Astrocyte of the spinal cord (primary cell): ENCODE measurements around the gene KLHL3.
"Not testable (repeated sequence)": the region's sequence is repeated elsewhere in the genome, so short reads cannot be mapped to it uniquely, and the experiment has no call there.

Source experiments
- DNase-seq: peaks from one replicate; pipeline ENCODE4 v3.0.0; 2011; ENCODE audit warnings: low read depth, low spot score
- H3K4me3 ChIP-seq: 2 replicates; pipeline ENCODE4 v1.5.1; 2011; ENCODE audit warnings: low read depth, mild to moderate bottlenecking, low read length, moderate library complexity
- in situ Hi-C: cut with HindIII; loops from 2 replicates; pipeline ENCODE4 v1.10.0; 2017; ENCODE audit warnings: low sequenced_read_pairs
- TF ChIP-seq, protein P1 (sequence below): IDR thresholded peaks from 2 replicates; pipeline ENCODE4 v1.5.1; 2012; ENCODE audit warnings: low read depth, mild to moderate bottlenecking, low read length, inconsistent platforms

The KLHL3 gene, protein sequence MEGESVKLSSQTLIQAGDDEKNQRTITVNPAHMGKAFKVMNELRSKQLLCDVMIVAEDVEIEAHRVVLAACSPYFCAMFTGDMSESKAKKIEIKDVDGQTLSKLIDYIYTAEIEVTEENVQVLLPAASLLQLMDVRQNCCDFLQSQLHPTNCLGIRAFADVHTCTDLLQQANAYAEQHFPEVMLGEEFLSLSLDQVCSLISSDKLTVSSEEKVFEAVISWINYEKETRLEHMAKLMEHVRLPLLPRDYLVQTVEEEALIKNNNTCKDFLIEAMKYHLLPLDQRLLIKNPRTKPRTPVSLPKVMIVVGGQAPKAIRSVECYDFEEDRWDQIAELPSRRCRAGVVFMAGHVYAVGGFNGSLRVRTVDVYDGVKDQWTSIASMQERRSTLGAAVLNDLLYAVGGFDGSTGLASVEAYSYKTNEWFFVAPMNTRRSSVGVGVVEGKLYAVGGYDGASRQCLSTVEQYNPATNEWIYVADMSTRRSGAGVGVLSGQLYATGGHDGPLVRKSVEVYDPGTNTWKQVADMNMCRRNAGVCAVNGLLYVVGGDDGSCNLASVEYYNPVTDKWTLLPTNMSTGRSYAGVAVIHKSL

GRCh38 chr5:137735555-137736284 lies at the start of gene KLHL3:
TSS of gene KLHL3 (minus strand) at chr5:137736089. CDS start at chr5:137735646, 443 bp downstream.
- peak within 1 kb of the TSS; percentile 38 for H3K4me3 ChIP-seq

DNA sequence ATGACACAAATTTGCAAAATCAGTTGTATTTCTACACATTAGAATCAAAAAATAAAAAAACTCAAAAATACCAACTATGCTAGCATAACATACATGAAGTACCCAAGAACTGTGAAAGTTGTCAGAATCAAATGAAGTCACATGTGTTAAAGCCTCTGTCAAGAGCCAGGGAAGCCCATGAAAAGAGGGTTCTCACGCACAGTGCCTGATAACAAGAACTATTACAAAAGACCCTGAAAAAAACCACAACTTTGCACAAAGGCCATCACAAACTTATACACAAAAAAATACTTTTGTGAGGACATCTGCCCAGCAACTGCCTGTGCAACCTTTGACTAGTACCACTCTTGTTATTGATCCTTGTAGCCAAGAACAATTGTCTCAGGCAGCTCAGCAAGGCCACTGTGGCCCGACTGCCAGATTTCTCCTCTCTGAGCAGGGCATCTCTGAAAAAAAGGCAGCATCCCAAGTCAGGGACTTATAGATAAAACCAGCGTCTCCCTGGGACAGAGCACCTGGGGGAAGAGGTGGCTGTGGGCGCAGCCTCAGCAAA lies 47.2 kb upstream of the KLHL3 start:
- no peak overlapping the region for H3K4me3 ChIP-seq
- DNase-seq = no peak
- in situ Hi-C loops = no loop called here
- TF ChIP-seq, protein P1, sequence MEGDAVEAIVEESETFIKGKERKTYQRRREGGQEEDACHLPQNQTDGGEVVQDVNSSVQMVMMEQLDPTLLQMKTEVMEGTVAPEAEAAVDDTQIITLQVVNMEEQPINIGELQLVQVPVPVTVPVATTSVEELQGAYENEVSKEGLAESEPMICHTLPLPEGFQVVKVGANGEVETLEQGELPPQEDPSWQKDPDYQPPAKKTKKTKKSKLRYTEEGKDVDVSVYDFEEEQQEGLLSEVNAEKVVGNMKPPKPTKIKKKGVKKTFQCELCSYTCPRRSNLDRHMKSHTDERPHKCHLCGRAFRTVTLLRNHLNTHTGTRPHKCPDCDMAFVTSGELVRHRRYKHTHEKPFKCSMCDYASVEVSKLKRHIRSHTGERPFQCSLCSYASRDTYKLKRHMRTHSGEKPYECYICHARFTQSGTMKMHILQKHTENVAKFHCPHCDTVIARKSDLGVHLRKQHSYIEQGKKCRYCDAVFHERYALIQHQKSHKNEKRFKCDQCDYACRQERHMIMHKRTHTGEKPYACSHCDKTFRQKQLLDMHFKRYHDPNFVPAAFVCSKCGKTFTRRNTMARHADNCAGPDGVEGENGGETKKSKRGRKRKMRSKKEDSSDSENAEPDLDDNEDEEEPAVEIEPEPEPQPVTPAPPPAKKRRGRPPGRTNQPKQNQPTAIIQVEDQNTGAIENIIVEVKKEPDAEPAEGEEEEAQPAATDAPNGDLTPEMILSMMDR = no peak

More at GRCh38 chr5:137735555-137736284, at the start of gene KLHL3:
- TF ChIP-seq, protein P1 = peak; percentile 21
- DNase-seq = peak; percentile 53
- in situ Hi-C loops = no loop called here

GRCh38 chr5:137782055-137782454 lies 46.2 kb upstream of the KLHL3 start:
- H3K4me3 ChIP-seq = no peak overlapping the region
- TF ChIP-seq, protein P1 = no peak
- no peak for DNase-seq
- in situ Hi-C loops = no loop called here

DNA sequence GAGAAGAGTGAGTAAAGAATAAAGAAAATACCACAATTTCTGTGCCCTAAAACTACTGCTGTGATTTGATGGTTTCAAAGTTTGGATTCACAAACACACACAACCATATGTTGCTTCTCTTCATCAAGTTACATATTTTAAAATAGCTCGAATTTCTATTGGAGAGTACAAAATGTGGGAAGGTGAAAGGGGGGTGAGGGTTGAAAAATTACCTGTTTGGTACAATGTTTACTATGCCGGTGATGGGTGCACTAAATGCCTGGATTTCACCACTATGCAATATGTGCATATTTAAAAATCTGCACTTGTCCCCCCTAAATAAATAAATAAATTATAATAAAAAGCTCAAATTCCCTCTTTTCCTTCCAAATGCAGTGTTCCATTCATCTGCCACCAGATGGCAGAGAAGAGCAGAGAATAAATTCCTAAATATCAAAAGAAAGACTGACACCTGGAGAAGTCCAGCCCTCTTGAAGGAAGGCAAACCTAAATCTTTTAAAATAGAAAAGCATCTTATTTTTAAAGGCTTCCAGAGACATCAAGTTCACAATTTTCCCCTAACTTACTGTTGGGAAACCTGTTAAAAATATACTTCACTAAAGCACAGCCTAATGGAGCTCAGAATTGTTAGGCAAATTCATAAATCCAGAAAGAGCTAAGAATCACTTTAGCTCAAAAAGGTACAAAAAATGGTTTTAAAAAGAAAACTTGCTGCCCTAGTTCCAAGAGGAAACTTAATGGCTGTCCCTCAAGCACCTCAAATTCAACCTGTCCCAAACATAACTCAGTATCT lies 43.1 kb upstream of the KLHL3 start:
- in situ Hi-C loops = no loop called here
- TF ChIP-seq, protein P1 = peak; percentile 78
- H3K4me3 ChIP-seq = no peak overlapping the region
- DNase-seq = peak; percentile 50

GRCh38 chr5:137767937-137768336 lies 32.0 kb upstream of the KLHL3 start:
- in situ Hi-C loops, H3K4me3 ChIP-seq, DNase-seq: not testable (repeated sequence)

- in situ Hi-C loops = no loop called here
- TF ChIP-seq, protein P1 = no peak
- DNase-seq = no peak
- H3K4me3 ChIP-seq = no peak overlapping the region
Measured at GRCh38 chr5:137761566-137761965, 25.7 kb upstream of the KLHL3 start.
